IMR-90 (cell line): ENCODE results near the gene NAP1L5. TPM values are rescaled to one million over a fixed set of nuclear protein-coding genes. Genes with fewer than 3 reads are reported as not detected.

ENCODE experiments used
- ATAC-seq: fragments of 200-7000 bp; cut with Tn5 transposase; 2 replicates; pipeline ENCODE4 v1.9.1; 2020; ENCODE audit warnings: low read depth, mild to moderate bottlenecking, moderate library complexity
- BruUV-seq: library from RNA; stranded (reverse); fragments of 400-500 nt; replicated peaks from 2 replicates; lab custom pipeline; 2021; lab: Mats Ljungman, UMichigan
- CTCF ChIA-PET: fragments of 300-600 bp; formaldehyde crosslinking; extraction: SDS; loops from one replicate; lab custom pipeline; 2021; ENCODE audit warnings: antibody characterized with exemption; lab: Yijun Ruan, JAX
- POLR2A ChIA-PET: fragments of 300-600 bp; sonication (Branson Sonifier 250); formaldehyde crosslinking; loops from one replicate; lab custom pipeline; 2022; ENCODE audit warnings: antibody characterized with exemption; ENCODE audit not compliant: unreplicated experiment; lab: Charles Lee
- DNase-seq: peaks from one replicate; pipeline ENCODE4 v3.0.0; 2013
- H2AFZ ChIP-seq: replicated peaks from 2 replicates; pipeline ENCODE3; 2013; ENCODE audit warnings: low read length, mild to moderate bottlenecking; ENCODE audit not compliant: poor library complexity
- H2AK5ac ChIP-seq: 2 replicates; pipeline ENCODE4 v1.6.1; 2013; ENCODE audit warnings: low read depth, low read length, inconsistent platforms
- H2AK9ac ChIP-seq: replicated peaks from 2 replicates; pipeline ENCODE3; 2013; ENCODE audit warnings: mild to moderate bottlenecking, low read depth, low read length, moderate library complexity; ENCODE audit not compliant: poor library complexity
- H2BK120ac ChIP-seq: 2 replicates; pipeline ENCODE4 v1.6.1; 2013; ENCODE audit warnings: low read depth, low read length, inconsistent platforms
- H2BK15ac ChIP-seq: 3 replicates; pipeline ENCODE4 v1.6.1; 2013; ENCODE audit warnings: low read depth, low read length, inconsistent platforms
- H2BK20ac ChIP-seq: 2 replicates; pipeline ENCODE4 v1.6.1; 2013; ENCODE audit warnings: low read depth, mild to moderate bottlenecking, inconsistent platforms, low read length, moderate library complexity
- H2BK5ac ChIP-seq: 2 replicates; pipeline ENCODE4 v1.6.1; 2013; ENCODE audit warnings: mild to moderate bottlenecking, low read depth, low read length, inconsistent platforms; ENCODE audit not compliant: poor library complexity, severe bottlenecking
- H3K14ac ChIP-seq: replicated peaks from 2 replicates; pipeline ENCODE4 v1.6.1; 2013; ENCODE audit warnings: low read depth, low read length, inconsistent platforms
- H3K18ac ChIP-seq: 2 replicates; pipeline ENCODE4 v1.6.1; 2013; ENCODE audit warnings: low read depth, low read length, control low read depth
- H3K23ac ChIP-seq: 2 replicates; pipeline ENCODE4 v1.6.1; 2013; ENCODE audit warnings: low read depth, low read length, inconsistent platforms
- H3K27ac ChIP-seq: 2 replicates; pipeline ENCODE4 v1.5.1; 2013; ENCODE audit warnings: mild to moderate bottlenecking, control low read depth, low read length; ENCODE audit not compliant: insufficient read depth
- H3K27me3 ChIP-seq: 2 replicates; pipeline ENCODE4 v1.6.1; 2013; ENCODE audit warnings: low read length; ENCODE audit not compliant: control insufficient read depth, insufficient read depth
- H3K36me3 ChIP-seq: 2 replicates; pipeline ENCODE4 v1.6.1; 2013; ENCODE audit warnings: low read length, mixed read lengths; ENCODE audit not compliant: control insufficient read depth, insufficient read depth
- H3K4ac ChIP-seq: 2 replicates; pipeline ENCODE4 v1.6.1; 2013; ENCODE audit warnings: low read depth, low read length, inconsistent platforms
- H3K4me1 ChIP-seq: 2 replicates; pipeline ENCODE4 v1.6.1; 2013; ENCODE audit warnings: low read length, mixed read lengths; ENCODE audit not compliant: control insufficient read depth, insufficient read depth
- H3K4me2 ChIP-seq: 2 replicates; pipeline ENCODE4 v1.6.1; 2013; ENCODE audit warnings: low read depth, mild to moderate bottlenecking, control low read depth, low read length, moderate library complexity
- H3K4me3 ChIP-seq: 2 replicates; pipeline ENCODE4 v1.5.1; 2013; ENCODE audit warnings: low read depth, mild to moderate bottlenecking, control low read depth, low read length, moderate library complexity; ENCODE audit not compliant: insufficient read depth
- H3K56ac ChIP-seq: 2 replicates; pipeline ENCODE4 v1.6.1; 2013; ENCODE audit warnings: low read length, inconsistent platforms; ENCODE audit not compliant: insufficient read depth; ENCODE audit errors: extremely low read depth
- H3K79me1 ChIP-seq, 2 experiments: 2 replicates each; pipeline ENCODE4 v1.6.1; 2013; ENCODE audit warnings: low read length in 2 of 2, inconsistent platforms in 1 of 2, low read depth in 1 of 2
- H3K9ac ChIP-seq: 2 replicates; pipeline ENCODE4 v1.6.1; 2013; ENCODE audit warnings: low read depth, low read length, control low read depth
- H3K9me1 ChIP-seq: 2 replicates; pipeline ENCODE4 v1.6.1; 2013; ENCODE audit warnings: low read length, inconsistent platforms; ENCODE audit not compliant: insufficient read depth
- H3K9me3 ChIP-seq: 2 replicates; pipeline ENCODE4 v1.6.1; 2013; ENCODE audit warnings: low read length; ENCODE audit not compliant: control insufficient read depth, insufficient read depth
- H4K20me1 ChIP-seq: 2 replicates; pipeline ENCODE4 v1.6.1; 2013; ENCODE audit warnings: low read length, inconsistent platforms; ENCODE audit not compliant: insufficient read depth
- H4K5ac ChIP-seq: 2 replicates; pipeline ENCODE4 v1.6.1; 2013; ENCODE audit warnings: mild to moderate bottlenecking, low read depth, low read length, control low read depth
- H4K8ac ChIP-seq, 2 experiments: 2 replicates each; pipeline ENCODE4 v1.6.1; 2013; ENCODE audit warnings: low read depth in 2 of 2, low read length in 2 of 2, control low read depth in 1 of 2, inconsistent platforms in 1 of 2
- H4K91ac ChIP-seq: 2 replicates; pipeline ENCODE4 v1.6.1; 2013; ENCODE audit warnings: low read depth, low read length, inconsistent platforms; ENCODE audit not compliant: insufficient read depth
- BHLHE40 ChIP-seq: fragments of 150-350 bp; IDR thresholded peaks from 2 replicates; pipeline ENCODE4 v1.6.1; 2016; ENCODE audit warnings: mild to moderate bottlenecking, low read depth, low read length
- CEBPB ChIP-seq: IDR thresholded peaks from 2 replicates; pipeline ENCODE4 v1.6.1; 2012; ENCODE audit warnings: low read depth, low read length, improper control_type of control experiment
- CHD1 ChIP-seq: IDR thresholded peaks from 2 replicates; pipeline ENCODE4 v1.6.1; 2012; ENCODE audit warnings: low read depth, low read length, improper control_type of control experiment
- CTCF ChIP-seq: conservative IDR thresholded peaks from 2 replicates; pipeline ENCODE4 v1.5.1; 2012; ENCODE audit warnings: mild to moderate bottlenecking, low read depth, low read length, improper control_type of control experiment
- FOS ChIP-seq: fragments of 150-350 bp; IDR thresholded peaks from 2 replicates; pipeline ENCODE4 v1.6.1; 2016; ENCODE audit warnings: low read depth, low read length
- MAFK ChIP-seq: IDR thresholded peaks from 2 replicates; pipeline ENCODE4 v1.6.1; 2012; ENCODE audit warnings: low read depth, low read length, improper control_type of control experiment
- MAZ ChIP-seq: IDR thresholded peaks from 2 replicates; pipeline ENCODE4 v1.6.1; 2012; ENCODE audit warnings: low read depth, mild to moderate bottlenecking, low read length, improper control_type of control experiment, moderate library complexity, borderline replicate concordance
- MXI1 ChIP-seq: IDR thresholded peaks from 2 replicates; pipeline ENCODE4 v1.6.1; 2012; ENCODE audit warnings: low read depth, mild to moderate bottlenecking, low read length, moderate library complexity, borderline replicate concordance
- POLR2A ChIP-seq: IDR thresholded peaks from 2 replicates; pipeline ENCODE4 v1.6.1; 2012; ENCODE audit warnings: mild to moderate bottlenecking, low read depth, low read length
- RCOR1 ChIP-seq: IDR thresholded peaks from 2 replicates; pipeline ENCODE4 v1.6.1; 2012; ENCODE audit warnings: mild to moderate bottlenecking, low read length, improper control_type of control experiment; ENCODE audit not compliant: insufficient replicate concordance
- RFX5 ChIP-seq: IDR thresholded peaks from 2 replicates; pipeline ENCODE4 v1.8.0; 2012; ENCODE audit warnings: low read depth, mild to moderate bottlenecking, low read length, moderate library complexity
- USF2 ChIP-seq: fragments of 150-350 bp; IDR thresholded peaks from 2 replicates; pipeline ENCODE4 v1.6.1; 2017; ENCODE audit warnings: mild to moderate bottlenecking, antibody characterized with exemption, low read length, low read depth
- WGBS, 2 experiments: methylation state at CpG; one replicate each; pipeline versions ENCODE4 v1.1.5 to v1.1.7; 2013; ENCODE audit warnings: missing lambda C conversion rate in 2 of 2; ENCODE audit not compliant: insufficient read length in 1 of 2; ENCODE audit errors: extremely low coverage in 2 of 2; 5-methylcytosine and 5-hydroxymethylcytosine counted together
- dilution Hi-C: fragments of 300-500 bp; cut with HindIII; formaldehyde crosslinking; loops from one replicate; pipeline ENCODE4 v1.14.3; 2018; ENCODE audit warnings: low sequenced_read_pairs; ENCODE audit not compliant: unreplicated experiment
- in situ Hi-C: fragments of 300-500 bp; cut with MboI; formaldehyde crosslinking; loops from 3 replicates; pipeline ENCODE4 v1.14.3; 2019; ENCODE audit warnings: low sequenced_read_pairs, inconsistent platforms, mixed read lengths
- intact Hi-C: fragments of 100-400 bp; cut with micrococcal nuclease; formaldehyde crosslinking; loops from 2 replicates; pipeline ENCODE4 v1.10.0; 2022
- polyA plus RNA-seq, 3 experiments: library from polyadenylated mRNA; depleted of rRNA; stranded (reverse); fragments of >200 nt; gene quantifications; 2 replicates each; pipeline ENCODE4 v1.2.3, GENCODE V29; 2012; ENCODE audit warnings: low replicate concordance in 1 of 3
- total RNA-seq: library from RNA; depleted of rRNA; stranded (reverse); fragments of >200 nt; gene quantifications from 2 replicates; pipeline ENCODE4 v1.2.3, GENCODE V29; 2012

Gene NAP1L5
- total and polyA plus RNA-seq, 2 of the 4 experiments (the other 2 are of a cell fraction) = 3.9 to 5.3 TPM

GRCh38 chr4:88681209-88681608, 16.4 kb downstream of the NAP1L5 start:
- Histone ChIP-seq H2BK5ac (no peak overlapping the region), H2AFZ (no peak overlapping the region), H3K18ac (no peak overlapping the region), H3K9me3 (no peaks in the 10 kb centered on the region), H3K4me3 (no peak overlapping the region), H3K4me2 (no peak overlapping the region), H4K5ac (no peak overlapping the region), H2AK5ac (no peak overlapping the region), H4K91ac (no peak overlapping the region), H3K9me1 (no peaks in the 10 kb centered on the region; the same call in 1 of the 2 replicates), H2BK120ac (no peak overlapping the region), H3K27me3 (no peaks in the 10 kb centered on the region), H3K27ac (no peak overlapping the region), H3K4ac (no peak overlapping the region), H2BK15ac (no peak overlapping the region), H3K23ac (no peak overlapping the region), H3K4me1 (no peaks in the 10 kb centered on the region), H3K56ac (no peak overlapping the region), H4K20me1 (no peaks in the 10 kb centered on the region), H2BK20ac (no peak overlapping the region), H3K14ac (no peak overlapping the region), H3K9ac (no peak overlapping the region), H2AK9ac (no peak overlapping the region), H3K79me1 (no peaks in the 10 kb centered on the region; a peak in 1 of 4 replicates), H3K36me3 (peaks cover 8% of the 10 kb centered on the region), H4K8ac (no peak overlapping the region)
- no peak for DNase-seq
- TF ChIP-seq MAZ (no peak), CTCF (no peak), CHD1 (no peak), RFX5 (no peak), CEBPB (no peak), POLR2A (no peak), MXI1 (no peak), BHLHE40 (no peak), RCOR1 (no peak), USF2 (no peak), MAFK (no peak), FOS (no peak)
- no TSS peak for BruUV-seq
- CTCF ChIA-PET = interaction anchor here (1.0 kb wide), 1 partner anchor 22 kb away, joined by 3 read pairs; no protein-coding TSS in a partner anchor
- in situ Hi-C loops = no loop called here
- ATAC-seq = no peak
- intact Hi-C loops = no loop called here
- no CpG with 5 or more reads among the region's 5 CpGs for WGBS, 2 experiments
- POLR2A ChIA-PET = no interaction called here
- dilution Hi-C loops = no loop called here
